Stimulated activated CD4-positive, alpha-beta T cell treated with anti-CD3 and anti-CD28 coated beads, Interleukin-2, amount 100 ng/mL, for 4 hours (primary cell): Measurements from ENCODE around the gene KIAA0586.
A peak's percentile ranks its signal among the peaks of the same experiment; 100 is the strongest.

ENCODE experiments used
- DNase-seq: peaks from one replicate; pipeline ENCODE4 v3.0.0-alpha.2; 2020; ENCODE audit warnings: low read depth

The KIAA0586 gene

GRCh38 chr14:58598028-58598803, 170.7 kb downstream of the KIAA0586 start:
- DNase-seq: peak; percentile 9

DNA sequence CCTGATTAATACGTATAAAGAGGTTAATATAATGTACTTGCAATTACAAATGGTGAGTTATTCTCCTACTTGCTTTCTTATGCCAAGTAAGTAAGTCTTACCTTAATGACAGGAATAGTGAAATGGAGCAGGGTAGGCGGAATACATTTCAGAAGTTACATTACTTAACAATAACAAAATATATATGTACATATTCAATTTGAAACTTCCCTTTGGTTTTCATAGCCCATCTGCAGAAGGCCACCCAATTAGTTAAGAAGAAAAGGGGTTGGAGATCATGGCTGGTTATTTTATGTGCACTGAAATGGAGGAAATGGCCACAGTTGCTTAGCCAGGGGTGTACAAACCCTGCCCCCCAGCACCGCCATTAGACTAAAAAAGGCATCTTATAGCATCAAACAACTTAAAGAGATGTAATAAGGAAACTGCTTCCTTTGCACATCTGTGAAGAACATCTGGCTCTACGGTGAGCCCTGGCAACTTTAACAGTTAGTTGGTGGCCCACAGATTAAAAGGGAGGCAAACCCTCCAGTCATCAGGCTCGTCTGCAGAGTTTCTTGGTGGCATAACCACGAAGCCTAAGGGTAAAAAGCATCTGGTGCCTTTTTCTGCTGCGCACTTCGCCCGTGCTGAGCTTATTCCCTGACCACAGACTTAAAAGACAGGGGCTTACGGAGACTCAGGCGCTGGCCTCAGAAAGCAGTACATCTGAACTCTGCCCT, 171.4 kb downstream of the KIAA0586 start:
- no peak for DNase-seq

DNA sequence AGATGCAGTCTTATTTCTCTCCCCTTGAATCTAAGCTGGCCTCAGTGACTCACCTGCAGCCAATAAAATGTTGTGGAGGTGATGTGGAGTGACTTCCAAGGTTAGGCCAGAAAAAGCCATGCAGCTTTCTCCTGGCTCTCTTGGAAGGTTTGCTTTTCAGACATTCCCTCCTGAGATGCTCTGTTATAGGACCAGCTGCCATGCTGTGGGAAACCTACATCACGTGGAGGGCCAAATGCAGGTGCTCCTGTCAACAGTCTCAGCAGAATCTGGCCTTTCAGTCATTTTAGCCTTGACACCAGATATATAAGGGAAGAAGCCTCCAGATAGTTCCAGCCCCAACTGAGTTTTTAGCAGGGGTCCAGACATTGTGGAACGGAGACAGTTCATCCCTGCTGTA, 172.2 kb downstream of the KIAA0586 start:
- no peak for DNase-seq
